ENCODE measurements around the gene SH3D21. TPM values are rescaled to one million over a fixed set of nuclear protein-coding genes. Genes with fewer than 3 reads are reported as not detected.

Gene SH3D21
- total RNA-seq, 1 donor from 2014 or later, result 17.2 TPM

- Histone ChIP-seq H3K4me1 (peaks cover 48% of the 10 kb centered on the region), H3K27ac (peak overlapping the region; percentile 96), H3K27me3 (no peaks in the 10 kb centered on the region), H3K9me3 (no peaks in the 10 kb centered on the region), H3K4me3 (peak overlapping the region; percentile 77 to 86), H3K36me3 (no peaks in the 10 kb centered on the region)
- no peak for DNase-seq (ENCODE audit: extremely low spot score in 2 of 2)
- no peak for TF ChIP-seq POLR2A (IDR thresholded peaks at IDR 0.05)
- TF ChIP-seq POLR2AphosphoS5 (IDR thresholded peaks at IDR 0.05; ENCODE audit: insufficient read depth in 1 of 2, low read depth in 1 of 2), result no peak
- TF ChIP-seq CTCF (IDR thresholded peaks at IDR 0.05), result no peak
- intact Hi-C loops (cut with DNase I), result no loop called here
These were observed 16.0 kb downstream of the SH3D21 start for GRCh38 chr1:36322041-36322785.

- peak overlapping the region; percentile 77 to 86 for H3K4me3 ChIP-seq
- no peaks in the 10 kb centered on the region for H3K36me3 ChIP-seq
- DNase-seq (ENCODE audit: extremely low spot score in 2 of 2), result no peak
- peak overlapping the region; percentile 96 for H3K27ac ChIP-seq
- H3K27me3 ChIP-seq, result no peaks in the 10 kb centered on the region
- H3K9me3 ChIP-seq, result no peaks in the 10 kb centered on the region
- intact Hi-C loops (cut with DNase I), result no loop called here
- H3K4me1 ChIP-seq, result peaks cover 48% of the 10 kb centered on the region
- TF ChIP-seq POLR2AphosphoS5 (IDR thresholded peaks at IDR 0.05; ENCODE audit: insufficient read depth in 1 of 2, low read depth in 1 of 2) (peak in 1 of 2 donors; percentile 62), POLR2A (IDR thresholded peaks at IDR 0.05) (peak in 1 of 2 donors; percentile 39), CTCF (IDR thresholded peaks at IDR 0.05) (no peak)
These were observed 16.8 kb downstream of the SH3D21 start for GRCh38 chr1:36322786-36323635.

GRCh38 chr1:36323636-36324352 is 17.6 kb downstream of the SH3D21 start, which contains the start of gene EVA1B:
Gene EVA1B, minus strand, starts transcription at chr1:36323645. Its CDS starts 608 bp downstream, at chr1:36323037.
- H3K36me3 ChIP-seq, result no peaks in the 10 kb centered on the region
- H3K27ac ChIP-seq, result peak within 1 kb of the TSS; percentile 96
- TF ChIP-seq POLR2AphosphoS5 (IDR thresholded peaks at IDR 0.05; ENCODE audit: insufficient read depth in 1 of 2, low read depth in 1 of 2) (peak; percentile 41 to 55), CTCF (IDR thresholded peaks at IDR 0.05) (no peak)
- peak within 1 kb of the TSS; percentile 77 to 86 for H3K4me3 ChIP-seq
- H3K27me3 ChIP-seq, result no peaks in the 10 kb centered on the region
- H3K9me3 ChIP-seq, result no peaks in the 10 kb centered on the region
- no peak for DNase-seq (ENCODE audit: extremely low spot score in 2 of 2)
- intact Hi-C loops (cut with DNase I), result no loop called here
- peaks cover 52% of the 10 kb centered on the region for H3K4me1 ChIP-seq

- intact Hi-C loops (cut with DNase I), result no loop called here
These were observed 18.2 kb downstream of the SH3D21 start for GRCh38 chr1:36324353-36324703.

More at GRCh38 chr1:36324353-36324703, 18.2 kb downstream of the SH3D21 start:
- TF ChIP-seq POLR2A (IDR thresholded peaks at IDR 0.05), result no peak
- TF ChIP-seq CTCF (IDR thresholded peaks at IDR 0.05), result no peak
- no peak for TF ChIP-seq POLR2AphosphoS5 (IDR thresholded peaks at IDR 0.05; ENCODE audit: insufficient read depth in 1 of 2, low read depth in 1 of 2)
- Histone ChIP-seq H3K9me3 (no peaks in the 10 kb centered on the region), H3K36me3 (no peaks in the 10 kb centered on the region), H3K4me1 (peaks cover 58% of the 10 kb centered on the region), H3K27me3 (no peaks in the 10 kb centered on the region), H3K4me3 (peak overlapping the region; percentile 77 to 86), H3K27ac (peak overlapping the region; percentile 96)
- DNase-seq (ENCODE audit: extremely low spot score in 2 of 2), result no peak
